IMR-90 (cell line): Measurements from ENCODE around the gene KIRREL1. TPM values are rescaled to one million over a fixed set of nuclear protein-coding genes. Genes with fewer than 3 reads are reported as not detected.

Experiments
- ATAC-seq: fragments of 200-7000 bp; cut with Tn5 transposase; 2 replicates; pipeline ENCODE4 v1.9.1; 2020; ENCODE audit warnings: low read depth, mild to moderate bottlenecking, moderate library complexity
- BruUV-seq: library from RNA; stranded (reverse); fragments of 400-500 nt; replicated peaks from 2 replicates; lab custom pipeline; 2021; lab: Mats Ljungman, UMichigan
- CTCF ChIA-PET: fragments of 300-600 bp; formaldehyde crosslinking; extraction: SDS; loops from one replicate; lab custom pipeline; 2021; ENCODE audit warnings: antibody characterized with exemption; lab: Yijun Ruan, JAX
- POLR2A ChIA-PET: fragments of 300-600 bp; sonication (Branson Sonifier 250); formaldehyde crosslinking; loops from one replicate; lab custom pipeline; 2022; ENCODE audit warnings: antibody characterized with exemption; ENCODE audit not compliant: unreplicated experiment; lab: Charles Lee
- DNase-seq: peaks from one replicate; pipeline ENCODE4 v3.0.0; 2013
- H2AFZ ChIP-seq: replicated peaks from 2 replicates; pipeline ENCODE3; 2013; ENCODE audit warnings: low read length, mild to moderate bottlenecking; ENCODE audit not compliant: poor library complexity
- H2AK5ac ChIP-seq: 2 replicates; pipeline ENCODE4 v1.6.1; 2013; ENCODE audit warnings: low read depth, low read length, inconsistent platforms
- H2AK9ac ChIP-seq: replicated peaks from 2 replicates; pipeline ENCODE3; 2013; ENCODE audit warnings: mild to moderate bottlenecking, low read depth, low read length, moderate library complexity; ENCODE audit not compliant: poor library complexity
- H2BK120ac ChIP-seq: 2 replicates; pipeline ENCODE4 v1.6.1; 2013; ENCODE audit warnings: low read depth, low read length, inconsistent platforms
- H2BK15ac ChIP-seq: 3 replicates; pipeline ENCODE4 v1.6.1; 2013; ENCODE audit warnings: low read depth, low read length, inconsistent platforms
- H2BK20ac ChIP-seq: 2 replicates; pipeline ENCODE4 v1.6.1; 2013; ENCODE audit warnings: low read depth, mild to moderate bottlenecking, inconsistent platforms, low read length, moderate library complexity
- H2BK5ac ChIP-seq: 2 replicates; pipeline ENCODE4 v1.6.1; 2013; ENCODE audit warnings: mild to moderate bottlenecking, low read depth, low read length, inconsistent platforms; ENCODE audit not compliant: poor library complexity, severe bottlenecking
- H3K14ac ChIP-seq: replicated peaks from 2 replicates; pipeline ENCODE4 v1.6.1; 2013; ENCODE audit warnings: low read depth, low read length, inconsistent platforms
- H3K18ac ChIP-seq: 2 replicates; pipeline ENCODE4 v1.6.1; 2013; ENCODE audit warnings: low read depth, low read length, control low read depth
- H3K23ac ChIP-seq: 2 replicates; pipeline ENCODE4 v1.6.1; 2013; ENCODE audit warnings: low read depth, low read length, inconsistent platforms
- H3K27ac ChIP-seq: 2 replicates; pipeline ENCODE4 v1.5.1; 2013; ENCODE audit warnings: mild to moderate bottlenecking, control low read depth, low read length; ENCODE audit not compliant: insufficient read depth
- H3K27me3 ChIP-seq: 2 replicates; pipeline ENCODE4 v1.6.1; 2013; ENCODE audit warnings: low read length; ENCODE audit not compliant: control insufficient read depth, insufficient read depth
- H3K36me3 ChIP-seq: 2 replicates; pipeline ENCODE4 v1.6.1; 2013; ENCODE audit warnings: low read length, mixed read lengths; ENCODE audit not compliant: control insufficient read depth, insufficient read depth
- H3K4ac ChIP-seq: 2 replicates; pipeline ENCODE4 v1.6.1; 2013; ENCODE audit warnings: low read depth, low read length, inconsistent platforms
- H3K4me1 ChIP-seq: 2 replicates; pipeline ENCODE4 v1.6.1; 2013; ENCODE audit warnings: low read length, mixed read lengths; ENCODE audit not compliant: control insufficient read depth, insufficient read depth
- H3K4me2 ChIP-seq: 2 replicates; pipeline ENCODE4 v1.6.1; 2013; ENCODE audit warnings: low read depth, mild to moderate bottlenecking, control low read depth, low read length, moderate library complexity
- H3K4me3 ChIP-seq: 2 replicates; pipeline ENCODE4 v1.5.1; 2013; ENCODE audit warnings: low read depth, mild to moderate bottlenecking, control low read depth, low read length, moderate library complexity; ENCODE audit not compliant: insufficient read depth
- H3K56ac ChIP-seq: 2 replicates; pipeline ENCODE4 v1.6.1; 2013; ENCODE audit warnings: low read length, inconsistent platforms; ENCODE audit not compliant: insufficient read depth; ENCODE audit errors: extremely low read depth
- H3K79me1 ChIP-seq, 2 experiments: 2 replicates each; pipeline ENCODE4 v1.6.1; 2013; ENCODE audit warnings: low read length in 2 of 2, inconsistent platforms in 1 of 2, low read depth in 1 of 2
- H3K9ac ChIP-seq: 2 replicates; pipeline ENCODE4 v1.6.1; 2013; ENCODE audit warnings: low read depth, low read length, control low read depth
- H3K9me1 ChIP-seq: 2 replicates; pipeline ENCODE4 v1.6.1; 2013; ENCODE audit warnings: low read length, inconsistent platforms; ENCODE audit not compliant: insufficient read depth
- H3K9me3 ChIP-seq: 2 replicates; pipeline ENCODE4 v1.6.1; 2013; ENCODE audit warnings: low read length; ENCODE audit not compliant: control insufficient read depth, insufficient read depth
- H4K20me1 ChIP-seq: 2 replicates; pipeline ENCODE4 v1.6.1; 2013; ENCODE audit warnings: low read length, inconsistent platforms; ENCODE audit not compliant: insufficient read depth
- H4K5ac ChIP-seq: 2 replicates; pipeline ENCODE4 v1.6.1; 2013; ENCODE audit warnings: mild to moderate bottlenecking, low read depth, low read length, control low read depth
- H4K8ac ChIP-seq, 2 experiments: 2 replicates each; pipeline ENCODE4 v1.6.1; 2013; ENCODE audit warnings: low read depth in 2 of 2, low read length in 2 of 2, control low read depth in 1 of 2, inconsistent platforms in 1 of 2
- H4K91ac ChIP-seq: 2 replicates; pipeline ENCODE4 v1.6.1; 2013; ENCODE audit warnings: low read depth, low read length, inconsistent platforms; ENCODE audit not compliant: insufficient read depth
- BHLHE40 ChIP-seq: fragments of 150-350 bp; IDR thresholded peaks from 2 replicates; pipeline ENCODE4 v1.6.1; 2016; ENCODE audit warnings: mild to moderate bottlenecking, low read depth, low read length
- CEBPB ChIP-seq: IDR thresholded peaks from 2 replicates; pipeline ENCODE4 v1.6.1; 2012; ENCODE audit warnings: low read depth, low read length, improper control_type of control experiment
- CHD1 ChIP-seq: IDR thresholded peaks from 2 replicates; pipeline ENCODE4 v1.6.1; 2012; ENCODE audit warnings: low read depth, low read length, improper control_type of control experiment
- FOS ChIP-seq: fragments of 150-350 bp; IDR thresholded peaks from 2 replicates; pipeline ENCODE4 v1.6.1; 2016; ENCODE audit warnings: low read depth, low read length
- MAFK ChIP-seq: IDR thresholded peaks from 2 replicates; pipeline ENCODE4 v1.6.1; 2012; ENCODE audit warnings: low read depth, low read length, improper control_type of control experiment
- MAZ ChIP-seq: IDR thresholded peaks from 2 replicates; pipeline ENCODE4 v1.6.1; 2012; ENCODE audit warnings: low read depth, mild to moderate bottlenecking, low read length, improper control_type of control experiment, moderate library complexity, borderline replicate concordance
- MXI1 ChIP-seq: IDR thresholded peaks from 2 replicates; pipeline ENCODE4 v1.6.1; 2012; ENCODE audit warnings: low read depth, mild to moderate bottlenecking, low read length, moderate library complexity, borderline replicate concordance
- NFE2L2 ChIP-seq: fragments of 150-350 bp; IDR thresholded peaks from 2 replicates; pipeline ENCODE4 v1.6.1; 2016; ENCODE audit warnings: low read depth, mild to moderate bottlenecking, low read length
- POLR2A ChIP-seq: IDR thresholded peaks from 2 replicates; pipeline ENCODE4 v1.6.1; 2012; ENCODE audit warnings: mild to moderate bottlenecking, low read depth, low read length
- RAD21 ChIP-seq: IDR thresholded peaks from 2 replicates; pipeline ENCODE4 v1.6.1; 2012; ENCODE audit warnings: low read length, improper control_type of control experiment
- RCOR1 ChIP-seq: IDR thresholded peaks from 2 replicates; pipeline ENCODE4 v1.6.1; 2012; ENCODE audit warnings: mild to moderate bottlenecking, low read length, improper control_type of control experiment; ENCODE audit not compliant: insufficient replicate concordance
- RFX5 ChIP-seq: IDR thresholded peaks from 2 replicates; pipeline ENCODE4 v1.8.0; 2012; ENCODE audit warnings: low read depth, mild to moderate bottlenecking, low read length, moderate library complexity
- SMC3 ChIP-seq: fragments of 150-350 bp; IDR thresholded peaks from 2 replicates; pipeline ENCODE4 v1.6.1; 2016; ENCODE audit warnings: low read depth, mild to moderate bottlenecking, antibody characterized with exemption, low read length, moderate library complexity
- WGBS, 2 experiments: methylation state at CpG; one replicate each; pipeline versions ENCODE4 v1.1.5 to v1.1.7; 2013; ENCODE audit warnings: missing lambda C conversion rate in 2 of 2; ENCODE audit not compliant: insufficient read length in 1 of 2; ENCODE audit errors: extremely low coverage in 2 of 2; 5-methylcytosine and 5-hydroxymethylcytosine counted together
- dilution Hi-C: fragments of 300-500 bp; cut with HindIII; formaldehyde crosslinking; loops from one replicate; pipeline ENCODE4 v1.14.3; 2018; ENCODE audit warnings: low sequenced_read_pairs; ENCODE audit not compliant: unreplicated experiment
- in situ Hi-C: fragments of 300-500 bp; cut with MboI; formaldehyde crosslinking; loops from 3 replicates; pipeline ENCODE4 v1.14.3; 2019; ENCODE audit warnings: low sequenced_read_pairs, inconsistent platforms, mixed read lengths
- intact Hi-C: fragments of 100-400 bp; cut with micrococcal nuclease; formaldehyde crosslinking; loops from 2 replicates; pipeline ENCODE4 v1.10.0; 2022
- polyA plus RNA-seq, 3 experiments: library from polyadenylated mRNA; depleted of rRNA; stranded (reverse); fragments of >200 nt; gene quantifications; 2 replicates each; pipeline ENCODE4 v1.2.3, GENCODE V29; 2012; ENCODE audit warnings: low replicate concordance in 1 of 3
- total RNA-seq: library from RNA; depleted of rRNA; stranded (reverse); fragments of >200 nt; gene quantifications from 2 replicates; pipeline ENCODE4 v1.2.3, GENCODE V29; 2012
- TF ChIP-seq, protein P1 (sequence below): fragments of 150-350 bp; IDR thresholded peaks from 2 replicates; pipeline ENCODE4 v1.6.1; 2016; ENCODE audit warnings: low read depth, mild to moderate bottlenecking, low read length, moderate library complexity, borderline replicate concordance
- TF ChIP-seq, protein P2 (sequence below): fragments of 150-350 bp; IDR thresholded peaks from 2 replicates; pipeline ENCODE4 v1.6.1; 2017; ENCODE audit warnings: mild to moderate bottlenecking, antibody characterized with exemption, low read length, low read depth
- TF ChIP-seq, protein P3 (sequence below): conservative IDR thresholded peaks from 2 replicates; pipeline ENCODE4 v1.5.1; 2012; ENCODE audit warnings: mild to moderate bottlenecking, low read depth, low read length, improper control_type of control experiment

KIRREL1 gene
- total and polyA plus RNA-seq, 2 of the 4 experiments (the other 2 are of a cell fraction), result 58.1 to 64.7 TPM

DNA sequence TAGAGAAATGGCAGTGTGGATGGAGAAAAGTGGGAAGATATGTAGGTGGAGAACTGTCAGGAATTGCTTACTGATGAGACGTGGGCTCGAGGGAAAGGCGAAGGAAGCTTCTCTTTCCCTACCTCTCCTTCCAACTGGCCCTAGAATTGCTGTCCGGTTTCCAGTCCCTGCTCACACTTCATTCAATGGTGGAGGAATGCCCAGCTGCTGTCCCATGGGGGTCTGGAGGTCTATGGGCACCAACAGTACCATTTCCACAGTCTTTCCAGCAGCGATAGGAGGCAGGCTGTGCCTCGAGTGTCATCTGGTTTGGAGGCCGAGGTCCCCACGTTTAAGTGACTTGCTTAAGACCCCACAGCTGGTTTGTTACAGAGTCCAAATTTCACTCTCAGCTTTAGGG is 155.7 kb downstream of the KIRREL1 start:
- ATAC-seq, result no peak; the same call in 1 of the 2 replicates
- CTCF ChIA-PET, result interaction anchor here (0.7 kb wide), 1 partner anchor 54 kb away, joined by 3 read pairs; no protein-coding TSS in a partner anchor
- peaks cover 6% of the 10 kb centered on the region for H3K9me1 ChIP-seq
- no peak overlapping the region for H3K9ac ChIP-seq
- H3K4me2 ChIP-seq, result peak overlapping the region; percentile 60
- H3K18ac ChIP-seq, result peak overlapping the region; percentile 46; the same call in 1 of the 2 replicates
- H2AFZ ChIP-seq, result peak overlapping the region; percentile 96
- peak overlapping the region; percentile 82; the same call in 1 of the 2 replicates for H3K14ac ChIP-seq
- POLR2A ChIA-PET, result no interaction called here
- BruUV-seq, result no TSS peak
- H2BK20ac ChIP-seq, result no peak overlapping the region
- in situ Hi-C loops, result loop anchor here (25.0 kb wide), 1 partner anchor 787 kb away; no protein-coding TSS in a partner anchor
- no peaks in the 10 kb centered on the region for H3K36me3 ChIP-seq
- no peak overlapping the region for H3K27ac ChIP-seq
- H3K23ac ChIP-seq, result peak overlapping the region; percentile 28; the same call in 1 of the 2 replicates
- H3K4ac ChIP-seq, result peak overlapping the region; percentile 88
- no peak for TF ChIP-seq RFX5
- no peak for TF ChIP-seq NFE2L2
- TF ChIP-seq, protein P1, sequence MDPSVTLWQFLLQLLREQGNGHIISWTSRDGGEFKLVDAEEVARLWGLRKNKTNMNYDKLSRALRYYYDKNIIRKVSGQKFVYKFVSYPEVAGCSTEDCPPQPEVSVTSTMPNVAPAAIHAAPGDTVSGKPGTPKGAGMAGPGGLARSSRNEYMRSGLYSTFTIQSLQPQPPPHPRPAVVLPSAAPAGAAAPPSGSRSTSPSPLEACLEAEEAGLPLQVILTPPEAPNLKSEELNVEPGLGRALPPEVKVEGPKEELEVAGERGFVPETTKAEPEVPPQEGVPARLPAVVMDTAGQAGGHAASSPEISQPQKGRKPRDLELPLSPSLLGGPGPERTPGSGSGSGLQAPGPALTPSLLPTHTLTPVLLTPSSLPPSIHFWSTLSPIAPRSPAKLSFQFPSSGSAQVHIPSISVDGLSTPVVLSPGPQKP, result no peak
- no peak for TF ChIP-seq CEBPB
- TF ChIP-seq POLR2A, result no peak
- TF ChIP-seq MXI1, result no peak
- TF ChIP-seq RAD21, result no peak
- TF ChIP-seq CHD1, result no peak
- TF ChIP-seq MAZ, result no peak
- no peak for TF ChIP-seq FOS
- TF ChIP-seq MAFK, result no peak
- TF ChIP-seq, protein P2, sequence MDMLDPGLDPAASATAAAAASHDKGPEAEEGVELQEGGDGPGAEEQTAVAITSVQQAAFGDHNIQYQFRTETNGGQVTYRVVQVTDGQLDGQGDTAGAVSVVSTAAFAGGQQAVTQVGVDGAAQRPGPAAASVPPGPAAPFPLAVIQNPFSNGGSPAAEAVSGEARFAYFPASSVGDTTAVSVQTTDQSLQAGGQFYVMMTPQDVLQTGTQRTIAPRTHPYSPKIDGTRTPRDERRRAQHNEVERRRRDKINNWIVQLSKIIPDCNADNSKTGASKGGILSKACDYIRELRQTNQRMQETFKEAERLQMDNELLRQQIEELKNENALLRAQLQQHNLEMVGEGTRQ, result no peak
- no peak for TF ChIP-seq SMC3
- TF ChIP-seq, protein P3, sequence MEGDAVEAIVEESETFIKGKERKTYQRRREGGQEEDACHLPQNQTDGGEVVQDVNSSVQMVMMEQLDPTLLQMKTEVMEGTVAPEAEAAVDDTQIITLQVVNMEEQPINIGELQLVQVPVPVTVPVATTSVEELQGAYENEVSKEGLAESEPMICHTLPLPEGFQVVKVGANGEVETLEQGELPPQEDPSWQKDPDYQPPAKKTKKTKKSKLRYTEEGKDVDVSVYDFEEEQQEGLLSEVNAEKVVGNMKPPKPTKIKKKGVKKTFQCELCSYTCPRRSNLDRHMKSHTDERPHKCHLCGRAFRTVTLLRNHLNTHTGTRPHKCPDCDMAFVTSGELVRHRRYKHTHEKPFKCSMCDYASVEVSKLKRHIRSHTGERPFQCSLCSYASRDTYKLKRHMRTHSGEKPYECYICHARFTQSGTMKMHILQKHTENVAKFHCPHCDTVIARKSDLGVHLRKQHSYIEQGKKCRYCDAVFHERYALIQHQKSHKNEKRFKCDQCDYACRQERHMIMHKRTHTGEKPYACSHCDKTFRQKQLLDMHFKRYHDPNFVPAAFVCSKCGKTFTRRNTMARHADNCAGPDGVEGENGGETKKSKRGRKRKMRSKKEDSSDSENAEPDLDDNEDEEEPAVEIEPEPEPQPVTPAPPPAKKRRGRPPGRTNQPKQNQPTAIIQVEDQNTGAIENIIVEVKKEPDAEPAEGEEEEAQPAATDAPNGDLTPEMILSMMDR, result no peak
- no peak for TF ChIP-seq BHLHE40
- TF ChIP-seq RCOR1, result no peak
- H2AK5ac ChIP-seq, result 0 out of 2 replicates have a peak overlapping the region, but pooled peaks have one; percentile 40
- no peaks in the 10 kb centered on the region for H3K79me1 ChIP-seq
- peaks cover 3% of the 10 kb centered on the region for H3K4me1 ChIP-seq
- no peaks in the 10 kb centered on the region for H4K20me1 ChIP-seq
- H2BK5ac ChIP-seq, result peak overlapping the region; percentile 34
- peak overlapping the region; percentile 43; the same call in 1 of the 2 replicates for H2BK120ac ChIP-seq
- no peaks in the 10 kb centered on the region for H3K27me3 ChIP-seq
- peak overlapping the region; percentile 29; the same call in 1 of the 2 replicates for H3K56ac ChIP-seq
- peak overlapping the region; percentile 99 for H4K5ac ChIP-seq
- dilution Hi-C loops, result loop anchor here (25.0 kb wide), 1 partner anchor 187 kb away; no protein-coding TSS in a partner anchor
- peak overlapping the region; percentile 38 for H2AK9ac ChIP-seq
- H2BK15ac ChIP-seq, result 0 out of 3 replicates have a peak overlapping the region, but pooled peaks have one; percentile 57
- H3K4me3 ChIP-seq, result peak overlapping the region; percentile 29
- no peak for DNase-seq
- intact Hi-C loops, result no loop called here
- no peaks in the 10 kb centered on the region for H3K9me3 ChIP-seq
- WGBS, 2 experiments, result no CpG with 5 or more reads among the region's 8 CpGs
- peak overlapping the region; percentile 86 for H4K91ac ChIP-seq
- peak overlapping the region; percentile 98 to 100 for H4K8ac ChIP-seq
